PC-9 (cell line): ENCODE data around the gene PRKCB. TPM values are rescaled to one million over a fixed set of nuclear protein-coding genes. Genes with fewer than 3 reads are reported as not detected.

Experiments used
- BruUV-seq: library from RNA; stranded (reverse); fragments of 400-500 nt; replicated peaks from 2 replicates; lab custom pipeline; 2021; lab: Mats Ljungman, UMichigan
- CTCF ChIA-PET: fragments of 300-600 bp; sonication (Branson Sonifier 250); formaldehyde crosslinking; loops from one replicate; lab custom pipeline; 2022; ENCODE audit warnings: antibody characterized with exemption; lab: Charles Lee
- POLR2A ChIA-PET: fragments of 300-600 bp; sonication (Branson Sonifier 250); formaldehyde crosslinking; loops from one replicate; lab custom pipeline; 2022; ENCODE audit warnings: antibody characterized with exemption; ENCODE audit not compliant: unreplicated experiment; lab: Charles Lee
- DNase-seq, 2 experiments: peaks; one replicate each; pipeline versions ENCODE4 v3.0.0 to v3.0.0-alpha.2; 2015 to 2022; ENCODE audit warnings: mixed read lengths in 1 of 2
- H2AFZ ChIP-seq: fragments of 200-600 bp; sonication (generic); 2 replicates; pipeline ENCODE4 v1.8.1; 2017; ENCODE audit warnings: antibody characterized with exemption
- H3F3A ChIP-seq: fragments of 200-600 bp; sonication (generic); 2 replicates; pipeline ENCODE4 v1.8.1; 2017; ENCODE audit warnings: antibody characterized with exemption, mild to moderate bottlenecking, low read depth; ENCODE audit not compliant: insufficient read depth
- H3K27ac ChIP-seq: fragments of 200-600 bp; sonication (generic); 2 replicates; pipeline ENCODE4 v1.6.1; 2016; ENCODE audit warnings: mixed run types
- H3K27me3 ChIP-seq: fragments of 200-600 bp; sonication (generic); 2 replicates; pipeline ENCODE4 v1.6.1; 2016; ENCODE audit warnings: low read depth, mixed run types; ENCODE audit not compliant: insufficient read depth
- H3K36me3 ChIP-seq: fragments of 200-600 bp; sonication (generic); 2 replicates; pipeline ENCODE4 v1.6.1; 2016; ENCODE audit warnings: low read depth, mixed run types
- H3K4me1 ChIP-seq: fragments of 200-600 bp; sonication (generic); replicated peaks from 2 replicates; pipeline ENCODE4 v1.6.1; 2016; ENCODE audit warnings: mixed run types; ENCODE audit not compliant: insufficient read depth
- H3K4me2 ChIP-seq: fragments of 200-600 bp; sonication (generic); 2 replicates; pipeline ENCODE4 v1.6.1; 2017; ENCODE audit warnings: mixed run types
- H3K4me3 ChIP-seq: fragments of 200-600 bp; sonication (generic); 2 replicates; pipeline ENCODE4 v1.6.1; 2016; ENCODE audit warnings: mixed run types
- H3K79me2 ChIP-seq: fragments of 200-600 bp; sonication (generic); 2 replicates; pipeline ENCODE4 v1.6.1; 2017; ENCODE audit warnings: low read depth, mixed run types
- H3K9me2 ChIP-seq: fragments of 200-600 bp; sonication (generic); 2 replicates; pipeline ENCODE4 v1.8.1; 2017; ENCODE audit warnings: mild to moderate bottlenecking; ENCODE audit not compliant: insufficient read depth
- H3K9me3 ChIP-seq: fragments of 200-600 bp; sonication (generic); 2 replicates; pipeline ENCODE4 v1.8.1; 2016; ENCODE audit warnings: low read depth; ENCODE audit not compliant: insufficient read depth
- H4K20me1 ChIP-seq: fragments of 200-600 bp; sonication (generic); 2 replicates; pipeline ENCODE4 v1.8.1; 2017; ENCODE audit not compliant: insufficient read depth
- CTCF ChIP-seq: fragments of 200-600 bp; sonication (generic); conservative IDR thresholded peaks from 2 replicates; pipeline ENCODE4 v1.6.1; 2017; ENCODE audit warnings: mixed run types, antibody characterized with exemption, mild to moderate bottlenecking, moderate library complexity
- EZH2 ChIP-seq: fragments of 200-600 bp; sonication (generic); IDR thresholded peaks from 2 replicates; pipeline ENCODE4 v1.8.0; 2017; ENCODE audit warnings: antibody characterized with exemption, low read depth
- intact Hi-C: fragments of 100-400 bp; cut with micrococcal nuclease; formaldehyde crosslinking; loops from one replicate; pipeline ENCODE4 v1.10.0; 2022; ENCODE audit not compliant: unreplicated experiment
- total RNA-seq: library from RNA; stranded (reverse); gene quantifications from 2 replicates; pipeline ENCODE4 v1.2.3, GENCODE V29; 2021

The PRKCB gene
- total RNA-seq, 1 experiment from 2014 or later = not detected

GRCh38 chr16:24168856-24169255 lies 333.1 kb downstream of the PRKCB start:
- ChIA-PET CTCF (no interaction called here), POLR2A (no interaction called here)
- Histone ChIP-seq H3F3A (no peaks in the 10 kb centered on the region), H3K4me1 (no peaks in the 10 kb centered on the region), H4K20me1 (no peaks in the 10 kb centered on the region), H3K9me3 (no peaks in the 10 kb centered on the region), H3K4me3 (no peak overlapping the region), H2AFZ (no peak overlapping the region), H3K27ac (no peak overlapping the region), H3K4me2 (no peak overlapping the region), H3K36me3 (no peaks in the 10 kb centered on the region), H3K27me3 (peaks cover 14% of the 10 kb centered on the region; the same call in 1 of the 2 replicates), H3K79me2 (no peaks in the 10 kb centered on the region), H3K9me2 (no peaks in the 10 kb centered on the region)
- no peak for TF ChIP-seq EZH2
- TF ChIP-seq CTCF = no peak
- no TSS peak for BruUV-seq
- no peak for DNase-seq
- intact Hi-C loops = no loop called here

- ChIA-PET POLR2A (no interaction called here), CTCF (no interaction called here)
- BruUV-seq = no TSS peak
- Histone ChIP-seq H3K36me3 (no peaks in the 10 kb centered on the region), H4K20me1 (no peaks in the 10 kb centered on the region), H3K4me1 (no peaks in the 10 kb centered on the region), H3K9me3 (no peaks in the 10 kb centered on the region), H3K9me2 (no peaks in the 10 kb centered on the region), H3K79me2 (no peaks in the 10 kb centered on the region), H3F3A (no peaks in the 10 kb centered on the region), H3K4me3 (no peak overlapping the region), H3K27ac (no peak overlapping the region), H2AFZ (no peak overlapping the region), H3K4me2 (no peak overlapping the region), H3K27me3 (peaks cover 14% of the 10 kb centered on the region; the same call in 1 of the 2 replicates)
- TF ChIP-seq CTCF (no peak), EZH2 (no peak)
- no peak for DNase-seq
- intact Hi-C loops = no loop called here
These were observed 334.6 kb downstream of the PRKCB start for GRCh38 chr16:24170407-24170806.

- POLR2A ChIA-PET = no interaction called here
These were observed 338.7 kb downstream of the PRKCB start for GRCh38 chr16:24174504-24174903.

More at GRCh38 chr16:24174504-24174903, 338.7 kb downstream of the PRKCB start:
- Histone ChIP-seq H3K4me1 (no peaks in the 10 kb centered on the region), H3F3A (no peaks in the 10 kb centered on the region), H3K36me3 (no peaks in the 10 kb centered on the region), H3K9me2 (no peaks in the 10 kb centered on the region), H3K79me2 (no peaks in the 10 kb centered on the region), H4K20me1 (no peaks in the 10 kb centered on the region), H3K4me2 (no peak overlapping the region), H3K4me3 (no peak overlapping the region), H3K27ac (no peak overlapping the region), H2AFZ (no peak overlapping the region), H3K27me3 (peaks cover 4% of the 10 kb centered on the region; the same call in 1 of the 2 replicates), H3K9me3 (no peaks in the 10 kb centered on the region)
- CTCF ChIA-PET = no interaction called here
- DNase-seq = no peak
- intact Hi-C loops = no loop called here
- no peak for TF ChIP-seq CTCF
- TF ChIP-seq EZH2 = no peak
- BruUV-seq = no TSS peak
